HEK293T (cell line): ENCODE measurements around the gene CELSR1.
"Not testable (repeated sequence)": the region's sequence is repeated elsewhere in the genome, so short reads cannot be mapped to it uniquely, and the experiment has no call there.

ENCODE experiments used
- CTCF ChIA-PET: fragments of 350-600 bp; formaldehyde crosslinking; extraction: SDS; loops from one replicate; lab custom pipeline; 2021; ENCODE audit warnings: antibody characterized with exemption, inconsistent platforms; lab: Yijun Ruan, JAX
- POLR2A ChIA-PET: fragments of 350-600 bp; formaldehyde crosslinking; extraction: SDS; loops from one replicate; lab custom pipeline; 2020; ENCODE audit warnings: antibody characterized with exemption, inconsistent platforms; lab: Yijun Ruan, JAX
- DNase-seq: peaks from one replicate; pipeline ENCODE4 v3.0.0; 2012; ENCODE audit warnings: mixed read lengths; ENCODE audit errors: extremely low spot score
- ARNT ChIP-seq: fragments of 450-650 bp; IDR thresholded peaks from 2 replicates; pipeline ENCODE4 v1.6.1; 2017; ENCODE audit warnings: mild to moderate bottlenecking
- BHLHE40 ChIP-seq: fragments of 450-650 bp; IDR thresholded peaks from 2 replicates; pipeline ENCODE4 v1.6.1; 2016; ENCODE audit warnings: mild to moderate bottlenecking, moderate library complexity, borderline replicate concordance
- CTBP1 ChIP-seq: fragments of 450-650 bp; IDR thresholded peaks from 2 replicates; pipeline ENCODE4 v1.6.1; 2016; ENCODE audit warnings: borderline replicate concordance
- ELF4 ChIP-seq: fragments of 450-650 bp; IDR thresholded peaks from 2 replicates; pipeline ENCODE4 v1.6.1; 2017; ENCODE audit warnings: antibody characterized with exemption
- FOXA1 ChIP-seq: fragments of 450-650 bp; IDR thresholded peaks from 2 replicates; pipeline ENCODE4 v1.6.1; 2016; ENCODE audit warnings: mild to moderate bottlenecking
- FOXK2 ChIP-seq: fragments of 450-650 bp; IDR thresholded peaks from 2 replicates; pipeline ENCODE4 v1.6.1; 2016; ENCODE audit warnings: mild to moderate bottlenecking
- FOXM1 ChIP-seq: fragments of 450-650 bp; IDR thresholded peaks from 2 replicates; pipeline ENCODE4 v1.6.1; 2017; ENCODE audit warnings: mild to moderate bottlenecking, borderline replicate concordance
- HDGF ChIP-seq: fragments of 450-650 bp; IDR thresholded peaks from 2 replicates; pipeline ENCODE4 v1.6.1; 2017; ENCODE audit warnings: antibody characterized with exemption, borderline replicate concordance
- L3MBTL2 ChIP-seq: fragments of 450-650 bp; conservative IDR thresholded peaks from 2 replicates; pipeline ENCODE4 v1.6.1; 2016; ENCODE audit warnings: mild to moderate bottlenecking
- LEF1 ChIP-seq: fragments of 450-650 bp; IDR thresholded peaks from 2 replicates; pipeline ENCODE4 v1.6.1; 2017; ENCODE audit warnings: mild to moderate bottlenecking, borderline replicate concordance
- NFRKB ChIP-seq: fragments of 450-650 bp; IDR thresholded peaks from 2 replicates; pipeline ENCODE4 v1.6.1; 2016; ENCODE audit warnings: mild to moderate bottlenecking, moderate library complexity
- SP1 ChIP-seq: fragments of 450-650 bp; IDR thresholded peaks from 2 replicates; pipeline ENCODE4 v1.6.1; 2017
- SUZ12 ChIP-seq: fragments of 450-650 bp; IDR thresholded peaks from 2 replicates; pipeline ENCODE4 v1.6.1; 2016; ENCODE audit warnings: mild to moderate bottlenecking
- TARDBP ChIP-seq: fragments of 450-650 bp; IDR thresholded peaks from 2 replicates; pipeline ENCODE4 v1.6.1; 2016
- ZNF384 ChIP-seq: fragments of 450-650 bp; IDR thresholded peaks from 2 replicates; pipeline ENCODE4 v1.6.1; 2016
- TF ChIP-seq, protein P1 (sequence below): fragments of 450-650 bp; IDR thresholded peaks from 2 replicates; pipeline ENCODE4 v1.6.1; 2016

The CELSR1 gene

DNA sequence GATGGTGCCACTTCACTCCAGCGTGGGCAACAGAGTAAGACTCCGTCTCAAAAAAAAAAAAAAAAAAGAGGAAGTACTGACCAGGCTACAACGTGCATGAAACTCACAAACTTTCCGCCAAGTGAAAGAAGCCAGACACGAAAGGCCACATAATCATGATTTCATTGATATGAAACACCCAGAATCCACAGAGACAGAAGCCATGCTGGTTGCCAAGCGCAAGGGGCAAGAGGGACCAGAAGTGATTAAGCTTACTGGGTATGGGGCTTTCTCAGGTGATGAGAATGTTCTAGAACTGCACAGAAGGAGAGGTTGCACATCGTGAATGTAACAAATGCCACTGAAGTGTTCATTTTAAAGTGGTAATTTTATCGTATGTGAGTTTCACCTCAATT is 60.9 kb downstream of the CELSR1 start:
- ChIA-PET CTCF (no interaction called here), POLR2A (no interaction called here)
- DNase-seq, result no peak
- TF ChIP-seq ELF4 (no peak), LEF1 (no peak), ARNT (no peak), CTBP1 (no peak), ZNF384 (no peak), BHLHE40 (no peak), TARDBP (no peak), SP1 (no peak), FOXM1 (no peak), NFRKB (no peak), FOXA1 (no peak), FOXK2 (no peak)
- TF ChIP-seq, protein P1, sequence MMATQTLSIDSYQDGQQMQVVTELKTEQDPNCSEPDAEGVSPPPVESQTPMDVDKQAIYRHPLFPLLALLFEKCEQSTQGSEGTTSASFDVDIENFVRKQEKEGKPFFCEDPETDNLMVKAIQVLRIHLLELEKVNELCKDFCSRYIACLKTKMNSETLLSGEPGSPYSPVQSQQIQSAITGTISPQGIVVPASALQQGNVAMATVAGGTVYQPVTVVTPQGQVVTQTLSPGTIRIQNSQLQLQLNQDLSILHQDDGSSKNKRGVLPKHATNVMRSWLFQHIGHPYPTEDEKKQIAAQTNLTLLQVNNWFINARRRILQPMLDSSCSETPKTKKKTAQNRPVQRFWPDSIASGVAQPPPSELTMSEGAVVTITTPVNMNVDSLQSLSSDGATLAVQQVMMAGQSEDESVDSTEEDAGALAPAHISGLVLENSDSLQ, result no peak

DNA sequence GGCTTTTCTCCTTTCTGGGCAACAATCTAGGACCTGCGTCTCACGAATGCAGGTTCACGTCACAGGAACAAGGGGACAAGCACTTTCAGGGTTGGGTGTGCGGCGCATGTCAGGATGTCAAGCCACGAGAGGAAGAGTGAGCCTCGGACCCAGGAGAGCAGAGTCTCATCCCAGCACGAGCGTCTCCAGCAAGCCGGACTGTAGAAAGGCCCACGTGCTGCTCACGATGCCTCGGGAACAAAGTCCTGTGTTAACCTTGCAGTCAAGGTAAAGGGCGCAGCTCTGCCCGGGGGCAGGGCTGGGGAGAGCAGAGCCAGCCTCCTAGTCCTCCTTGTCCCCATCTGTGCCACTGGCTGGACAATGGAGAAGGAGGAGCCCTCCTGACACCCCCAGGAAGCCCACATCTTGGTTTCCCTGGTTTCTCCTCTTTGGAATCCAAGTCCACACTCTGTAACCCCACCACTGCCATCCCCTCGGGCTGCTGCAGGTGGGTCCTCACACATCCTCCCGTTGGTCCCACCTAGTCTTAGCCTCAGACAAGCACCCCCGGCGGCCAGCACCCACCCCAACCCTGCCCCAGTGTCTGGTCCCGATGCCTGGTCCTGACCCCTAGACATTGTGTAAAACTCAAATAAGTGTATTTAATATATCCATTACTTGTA is 63.4 kb downstream of the CELSR1 start:
- no peak for DNase-seq
- ChIA-PET CTCF (no interaction called here), POLR2A (no interaction called here)
- no peak for TF ChIP-seq BHLHE40
- TF ChIP-seq ELF4, result no peak
- TF ChIP-seq FOXK2, result no peak
- TF ChIP-seq ARNT, result no peak
- TF ChIP-seq TARDBP, result no peak
- TF ChIP-seq FOXM1, result no peak
- TF ChIP-seq HDGF, result no peak
- no peak for TF ChIP-seq CTBP1
- no peak for TF ChIP-seq SP1
- TF ChIP-seq, protein P1, result no peak

DNA sequence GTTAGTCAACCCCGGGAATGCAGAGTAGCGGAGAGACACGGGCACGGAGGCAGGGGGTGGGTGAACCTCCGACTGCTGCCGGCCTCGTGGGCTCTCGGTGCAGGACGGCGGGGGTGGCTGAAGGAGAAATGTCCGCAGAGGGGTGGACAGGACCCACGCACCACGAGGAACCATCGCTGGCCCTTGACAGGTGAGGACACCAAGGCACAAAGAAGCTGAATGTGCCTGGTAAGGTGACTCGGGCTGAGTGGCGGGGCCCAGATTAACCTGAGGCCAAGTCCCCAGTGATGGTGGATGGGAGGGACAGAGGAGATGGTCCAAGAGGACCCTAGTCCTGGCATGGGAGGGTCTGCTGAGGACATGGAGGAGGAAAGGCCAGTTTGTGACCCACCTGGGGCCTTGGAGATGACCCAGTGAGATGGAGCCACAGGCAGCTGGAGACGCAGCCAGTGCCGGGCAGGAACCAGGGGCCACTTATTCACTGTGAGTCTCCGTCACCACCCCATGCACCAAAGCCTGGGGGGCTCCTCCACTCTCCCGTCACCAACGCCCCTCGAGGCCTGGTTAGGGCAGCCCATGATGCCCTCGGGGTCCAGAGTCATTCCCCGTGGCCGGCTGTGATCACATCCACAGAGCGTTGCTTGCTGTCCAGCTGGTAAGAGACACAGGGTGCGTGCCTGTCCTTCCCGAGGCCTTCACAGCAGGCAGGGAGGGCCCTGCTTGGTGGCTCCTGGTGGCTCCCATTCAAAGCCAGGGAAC is 64.2 kb downstream of the CELSR1 start:
- TF ChIP-seq BHLHE40, result no peak
- TF ChIP-seq HDGF, result no peak
- TF ChIP-seq TARDBP, result no peak
- no peak for TF ChIP-seq FOXM1
- no peak for TF ChIP-seq CTBP1
- no peak for TF ChIP-seq L3MBTL2
- no peak for TF ChIP-seq FOXK2
- no peak for TF ChIP-seq FOXA1
- TF ChIP-seq SUZ12, result no peak
- no peak for TF ChIP-seq ZNF384
- TF ChIP-seq, protein P1, result no peak
- no peak for TF ChIP-seq NFRKB
- TF ChIP-seq ELF4, result no peak
- no peak for TF ChIP-seq SP1
- TF ChIP-seq LEF1, result no peak
- no peak for TF ChIP-seq ARNT
- ChIA-PET CTCF (no interaction called here), POLR2A (no interaction called here)
- no peak for DNase-seq

DNA sequence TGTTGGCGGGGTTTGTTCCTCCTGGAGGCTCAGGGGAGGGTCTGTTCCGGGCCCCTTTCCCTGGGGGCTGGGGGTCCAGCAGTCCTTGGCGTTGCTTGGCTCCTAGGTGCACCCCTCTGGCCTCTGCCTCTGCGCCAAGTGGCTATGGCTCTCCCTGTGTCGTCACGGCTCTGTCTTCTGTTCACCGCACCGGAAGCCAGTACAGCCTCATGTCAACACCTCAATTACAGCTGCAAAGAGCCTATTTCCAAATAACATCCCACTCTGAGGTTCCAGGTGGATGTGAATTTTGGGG is 64.8 kb downstream of the CELSR1 start:
- ChIA-PET POLR2A (no interaction called here), CTCF (no interaction called here)
- no peak for DNase-seq
- TF ChIP-seq L3MBTL2 (no peak), FOXM1 (no peak), CTBP1 (no peak), FOXK2 (no peak), FOXA1 (no peak), LEF1 (no peak), ZNF384 (no peak), TARDBP (no peak), SP1 (no peak), NFRKB (no peak), SUZ12 (no peak), HDGF (no peak), ELF4 (no peak), BHLHE40 (no peak), ARNT (no peak)
- TF ChIP-seq, protein P1, result no peak

DNA sequence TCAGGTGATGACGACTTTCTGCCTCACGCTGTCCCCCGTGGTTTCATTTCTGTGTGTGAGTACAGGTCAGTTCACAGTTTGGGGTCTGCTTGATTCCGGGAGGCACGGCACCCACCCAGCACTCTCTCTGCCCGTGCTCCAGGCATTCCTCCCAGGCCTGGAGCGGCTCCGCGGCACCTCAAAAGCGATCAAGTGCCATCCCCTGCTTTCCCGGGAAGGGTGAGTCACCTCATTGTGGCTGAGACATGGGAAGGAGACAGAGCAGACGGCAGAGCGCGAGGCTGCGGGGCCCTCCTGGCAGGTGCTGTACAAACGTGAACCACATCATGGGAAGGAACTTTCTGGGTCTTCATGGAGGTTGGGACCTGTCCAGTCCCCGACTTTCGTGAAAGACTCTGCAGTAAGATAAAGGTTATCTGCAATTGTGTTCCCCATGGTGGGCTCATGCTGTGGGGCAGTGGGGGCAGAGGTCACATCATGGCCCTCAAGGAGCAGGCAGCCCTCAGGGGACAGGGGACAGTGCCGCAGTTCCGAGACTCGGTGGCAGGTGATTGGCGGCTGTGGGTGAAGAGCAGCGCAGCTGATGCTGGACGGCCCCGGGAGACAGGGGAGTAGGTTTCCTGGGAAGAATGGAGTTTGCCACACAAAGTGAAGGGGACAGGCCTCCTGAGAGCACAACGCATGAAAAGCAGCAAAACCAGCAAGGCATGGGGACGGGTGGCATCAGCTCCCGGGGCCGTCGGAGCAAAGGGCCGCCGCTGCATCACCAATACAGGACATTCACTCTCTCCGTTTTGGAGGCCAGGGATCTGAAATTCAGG is 65.3 kb downstream of the CELSR1 start:
- TF ChIP-seq FOXM1 (no peak), ZNF384 (no peak), L3MBTL2 (no peak), SP1 (no peak), BHLHE40 (no peak), HDGF (no peak)
- DNase-seq, result no peak
- ChIA-PET POLR2A (no interaction called here), CTCF (no interaction called here)

DNA sequence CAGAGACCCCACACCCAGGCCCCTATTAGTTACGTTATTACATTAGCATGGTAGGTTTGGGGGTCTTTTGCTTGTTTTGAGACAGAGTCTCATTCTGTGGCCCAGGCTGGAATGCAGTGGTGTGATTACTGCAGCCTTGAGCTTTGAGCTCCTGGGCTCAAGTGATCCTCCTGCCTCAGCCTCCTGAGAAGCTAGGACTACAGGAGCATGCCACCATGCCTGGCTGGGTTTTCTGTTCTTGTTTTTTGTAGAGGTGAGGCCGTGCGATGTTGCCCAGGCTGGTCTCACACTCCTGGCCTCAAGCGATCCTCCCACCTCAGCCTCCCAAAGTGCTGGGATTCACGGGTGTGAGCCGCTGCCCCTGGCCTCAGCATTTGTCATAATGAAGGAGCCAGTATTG is 66.1 kb downstream of the CELSR1 start:
- DNase-seq, POLR2A ChIA-PET, CTCF ChIA-PET: not testable (repeated sequence)
